Inflammatory macrophage treated with lipopolysaccharide for 4 hours (primary cell): Measurements from ENCODE around the gene HOXA4.

Experiments used
- DNase-seq: peaks from one replicate; pipeline ENCODE4 v3.0.0-alpha.2; 2020

The HOXA4 gene

DNA sequence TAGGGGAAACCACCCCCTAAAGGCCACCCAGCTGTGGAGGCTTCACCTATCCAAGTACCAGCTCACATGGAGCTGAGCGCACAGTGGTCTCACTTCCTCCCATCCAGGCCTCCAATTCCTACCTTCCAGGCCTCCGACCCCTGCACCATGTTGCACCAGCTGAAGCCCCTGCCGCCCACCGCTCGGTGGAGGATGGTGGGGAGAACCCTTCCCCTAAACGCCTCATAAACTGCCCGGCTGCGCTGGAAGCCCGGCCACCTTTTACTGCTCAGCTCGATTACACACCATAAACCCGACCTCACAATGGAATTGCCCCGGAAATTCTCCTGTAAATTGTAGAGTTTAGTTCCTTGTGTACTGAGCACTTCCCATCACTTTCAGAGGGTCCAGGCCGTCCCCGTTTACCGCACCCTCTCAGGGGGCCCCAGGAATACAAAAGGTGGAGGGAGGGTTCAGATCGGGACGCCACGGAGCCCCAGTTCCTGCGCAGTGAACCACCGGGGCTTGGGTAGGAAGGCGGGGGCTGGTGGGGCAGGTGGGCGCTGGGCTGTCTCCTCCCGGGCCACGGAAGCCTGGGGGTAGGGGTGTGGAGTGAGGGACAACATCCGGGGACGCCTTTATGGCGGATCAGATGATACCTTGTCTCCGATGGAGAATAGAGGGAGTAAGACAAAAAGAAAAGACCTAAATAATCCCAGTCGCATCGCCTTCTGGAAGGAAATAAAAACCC, 27.3 kb upstream of the HOXA4 start:
- no peak for DNase-seq

DNA sequence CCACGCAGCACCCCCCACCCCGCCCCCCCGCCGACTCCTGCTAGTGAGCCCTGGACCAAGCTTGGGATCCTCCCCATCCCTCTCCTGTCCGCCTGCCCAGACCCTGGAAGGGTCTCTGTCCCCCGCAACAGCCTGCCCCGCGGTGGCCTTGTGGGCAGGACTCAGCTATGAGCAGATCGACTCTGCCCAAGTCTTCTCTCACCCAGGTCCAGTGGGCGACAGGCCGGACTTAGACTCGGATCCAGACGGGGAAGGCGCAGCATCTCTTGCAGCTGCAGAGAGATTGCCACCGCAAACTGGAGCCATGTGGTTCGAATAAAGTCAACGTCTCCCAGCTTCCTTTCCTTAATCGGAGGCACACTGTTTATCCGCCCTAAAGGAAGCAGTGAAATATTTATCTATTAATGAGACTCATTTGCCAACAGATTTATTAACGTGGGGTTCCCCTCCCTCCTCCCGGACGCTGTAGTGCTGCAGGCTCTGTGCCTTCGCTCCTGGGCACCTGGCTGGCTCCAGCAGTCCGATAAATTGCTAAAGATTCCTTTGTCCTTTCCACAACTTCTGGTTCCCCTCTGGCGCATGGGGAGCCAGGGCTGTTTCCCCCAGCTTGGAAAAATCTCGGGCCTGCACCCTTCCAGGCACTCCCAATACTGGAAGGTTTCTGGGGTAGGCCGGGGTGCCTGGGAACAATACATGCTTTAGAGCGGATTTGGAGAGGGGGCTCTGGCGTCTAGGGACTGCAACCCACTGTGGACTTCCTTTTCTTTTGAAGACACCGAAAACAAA, 26.6 kb upstream of the HOXA4 start:
- no peak for DNase-seq

DNA sequence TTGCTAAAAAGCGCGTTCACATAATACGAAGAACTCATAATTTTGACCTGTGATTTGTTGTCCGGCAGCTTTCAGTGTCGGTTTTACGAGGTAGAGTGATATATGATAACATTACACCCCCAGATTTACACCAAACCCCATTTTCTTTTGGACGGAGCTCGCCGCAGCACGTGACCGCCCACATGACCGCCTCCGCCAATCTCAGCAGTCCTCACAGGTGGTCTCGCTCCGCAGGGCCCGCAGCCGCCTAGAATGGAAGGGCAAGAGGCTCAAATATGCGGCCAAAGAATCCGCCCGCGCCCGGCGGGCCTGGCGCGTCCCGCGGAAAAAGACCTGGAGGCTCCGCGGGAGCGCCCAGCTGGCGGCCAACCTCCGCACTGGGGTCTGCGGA, 25.9 kb upstream of the HOXA4 start, which contains the start of gene HOXA7:
HOXA7 (minus strand) TSS at position 168 of the 391 bp plus-strand sequence; CDS start at position 38, 130 bp downstream.
- DNase-seq, result no peak

DNA sequence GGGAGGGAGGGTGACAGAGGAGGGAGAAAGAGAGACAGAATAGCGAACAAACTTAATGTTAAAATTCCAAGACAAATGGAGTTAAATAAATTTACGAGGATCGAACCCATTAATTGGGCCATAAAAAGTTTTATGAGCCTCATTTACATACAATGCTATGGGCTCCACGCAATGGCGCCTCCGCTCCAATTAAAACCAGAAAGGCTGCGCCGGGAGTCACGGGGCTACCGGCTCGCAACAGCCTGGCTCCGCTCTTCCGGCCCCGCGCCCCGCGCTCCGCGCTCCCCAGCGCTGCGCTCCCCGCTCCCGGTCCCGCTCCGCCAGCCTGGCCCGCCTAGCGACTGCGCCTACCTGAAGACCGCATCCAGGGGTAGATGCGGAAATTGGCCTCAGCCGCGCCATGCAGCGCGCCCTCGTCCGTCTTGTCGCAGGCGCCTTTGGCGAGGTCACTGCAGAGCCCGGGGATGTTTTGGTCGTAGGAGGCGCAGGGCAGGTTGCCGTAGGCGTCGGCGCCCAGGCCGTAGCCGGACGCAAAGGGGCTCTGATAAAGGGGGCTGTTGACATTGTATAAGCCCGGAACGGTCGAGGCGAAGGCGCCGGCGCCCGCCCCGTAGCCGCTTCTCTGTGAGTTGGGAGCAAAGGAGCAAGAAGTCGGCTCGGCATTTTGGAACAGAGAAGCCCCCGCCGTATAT, 25.4 kb upstream of the HOXA4 start:
- no peak for DNase-seq

DNA sequence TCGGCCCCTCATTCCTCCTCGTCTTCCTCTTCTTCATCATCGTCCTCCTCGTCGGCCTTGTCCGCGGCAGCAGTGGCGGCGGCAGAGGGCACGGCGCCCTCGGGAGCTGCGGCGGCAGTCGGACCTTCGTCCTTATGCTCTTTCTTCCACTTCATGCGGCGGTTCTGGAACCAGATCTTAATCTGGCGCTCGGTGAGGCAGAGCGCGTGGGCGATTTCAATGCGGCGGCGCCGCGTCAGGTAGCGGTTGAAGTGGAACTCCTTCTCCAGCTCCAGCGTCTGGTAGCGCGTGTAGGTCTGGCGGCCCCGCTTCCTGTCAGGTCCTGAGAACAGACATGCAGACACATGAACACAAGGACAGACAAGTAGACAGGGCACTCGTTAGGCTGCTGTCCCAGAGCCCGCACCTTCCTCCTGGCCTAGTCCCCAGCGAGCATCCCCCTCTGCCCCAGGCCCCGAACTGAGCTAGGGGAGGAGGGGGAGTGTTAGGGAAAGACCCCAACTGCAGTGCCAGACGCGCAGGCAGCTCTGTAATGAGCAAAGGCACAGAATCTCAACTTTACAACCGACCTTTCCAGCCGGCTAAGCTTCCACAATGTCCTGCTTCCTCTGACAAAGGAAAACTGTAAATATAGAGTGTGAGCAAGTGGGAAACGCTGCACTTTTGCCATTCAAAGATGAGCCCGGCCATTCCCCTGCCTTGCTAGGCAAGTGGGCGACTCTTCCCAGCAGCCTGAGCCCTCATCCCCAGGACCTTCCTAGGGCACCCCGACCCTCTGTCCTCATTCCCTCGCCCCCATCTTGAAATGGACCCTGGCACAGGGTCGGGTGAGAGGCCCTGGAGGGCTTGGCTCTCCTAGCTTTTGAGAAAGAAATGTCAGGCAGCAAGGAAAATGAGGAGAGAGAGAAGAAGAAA, 24.6 kb upstream of the HOXA4 start:
- DNase-seq, result no peak

DNA sequence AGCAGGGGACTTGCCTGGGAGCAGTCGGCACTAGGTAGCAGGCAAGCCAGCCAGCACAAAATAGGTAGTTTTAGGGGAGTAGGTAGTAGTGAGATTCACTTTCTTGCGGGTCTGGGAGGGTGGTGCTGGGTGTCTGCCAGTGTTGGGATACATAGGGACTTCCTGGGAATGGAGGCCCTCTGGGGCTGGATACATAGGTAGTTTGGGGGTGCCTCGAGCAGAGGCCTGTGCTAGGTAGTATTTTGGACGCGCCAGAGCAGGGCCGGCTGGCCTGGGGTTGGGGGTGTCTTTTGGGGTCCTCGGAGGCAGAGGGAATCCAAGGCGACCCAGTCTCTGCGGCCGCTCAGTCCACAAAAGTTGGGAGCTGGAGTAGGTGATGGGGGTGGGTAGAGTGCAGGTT, 23.8 kb upstream of the HOXA4 start:
- no peak for DNase-seq

DNA sequence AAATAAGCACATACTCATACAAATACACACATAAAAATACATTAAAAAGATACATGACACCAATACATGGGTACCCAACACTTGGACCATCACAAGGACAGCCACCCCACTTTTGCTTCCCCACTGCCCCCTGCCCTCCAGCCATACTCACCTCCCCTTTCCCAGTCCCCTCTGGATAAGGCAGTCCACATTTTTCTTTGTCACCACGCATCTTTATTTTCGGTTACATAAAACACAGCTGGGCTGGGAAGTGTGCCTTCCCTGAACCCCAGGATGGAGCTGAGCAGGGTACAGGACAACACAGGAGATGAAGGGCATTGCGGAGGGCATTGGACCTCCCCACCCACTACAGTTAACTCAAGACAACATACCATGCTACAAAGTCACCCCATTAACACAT, 23.0 kb upstream of the HOXA4 start:
- DNase-seq, result no peak

DNA sequence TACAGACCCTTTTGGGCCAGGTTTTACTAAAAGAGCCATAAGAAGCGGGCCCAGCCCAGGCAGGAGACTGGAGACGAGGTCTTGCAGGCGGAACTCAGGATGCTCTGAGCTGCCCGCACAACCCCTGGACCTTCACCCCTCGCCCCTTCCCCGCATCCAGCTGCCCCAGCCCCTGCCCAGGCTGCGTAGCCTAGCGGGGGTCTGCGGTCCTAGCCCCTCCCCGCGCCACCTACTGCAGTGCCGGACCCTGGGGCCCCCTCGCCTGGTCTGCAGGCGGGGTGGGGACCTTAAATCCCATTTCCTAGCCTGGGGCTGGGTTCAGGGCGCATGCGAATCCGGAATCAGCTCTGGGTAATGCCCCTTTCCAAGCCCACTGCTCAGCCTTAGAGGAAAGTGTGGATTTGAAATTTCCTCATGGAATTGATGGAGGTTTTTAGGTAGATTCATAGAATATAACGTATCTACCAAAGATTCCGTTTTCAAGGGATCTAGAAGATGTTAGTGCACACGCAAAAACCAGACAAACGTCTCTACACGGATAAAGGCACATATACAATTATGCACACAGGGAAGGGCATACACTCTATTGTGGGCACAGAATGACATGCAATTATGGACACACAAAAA, 22.4 kb upstream of the HOXA4 start:
- no peak for DNase-seq

DNA sequence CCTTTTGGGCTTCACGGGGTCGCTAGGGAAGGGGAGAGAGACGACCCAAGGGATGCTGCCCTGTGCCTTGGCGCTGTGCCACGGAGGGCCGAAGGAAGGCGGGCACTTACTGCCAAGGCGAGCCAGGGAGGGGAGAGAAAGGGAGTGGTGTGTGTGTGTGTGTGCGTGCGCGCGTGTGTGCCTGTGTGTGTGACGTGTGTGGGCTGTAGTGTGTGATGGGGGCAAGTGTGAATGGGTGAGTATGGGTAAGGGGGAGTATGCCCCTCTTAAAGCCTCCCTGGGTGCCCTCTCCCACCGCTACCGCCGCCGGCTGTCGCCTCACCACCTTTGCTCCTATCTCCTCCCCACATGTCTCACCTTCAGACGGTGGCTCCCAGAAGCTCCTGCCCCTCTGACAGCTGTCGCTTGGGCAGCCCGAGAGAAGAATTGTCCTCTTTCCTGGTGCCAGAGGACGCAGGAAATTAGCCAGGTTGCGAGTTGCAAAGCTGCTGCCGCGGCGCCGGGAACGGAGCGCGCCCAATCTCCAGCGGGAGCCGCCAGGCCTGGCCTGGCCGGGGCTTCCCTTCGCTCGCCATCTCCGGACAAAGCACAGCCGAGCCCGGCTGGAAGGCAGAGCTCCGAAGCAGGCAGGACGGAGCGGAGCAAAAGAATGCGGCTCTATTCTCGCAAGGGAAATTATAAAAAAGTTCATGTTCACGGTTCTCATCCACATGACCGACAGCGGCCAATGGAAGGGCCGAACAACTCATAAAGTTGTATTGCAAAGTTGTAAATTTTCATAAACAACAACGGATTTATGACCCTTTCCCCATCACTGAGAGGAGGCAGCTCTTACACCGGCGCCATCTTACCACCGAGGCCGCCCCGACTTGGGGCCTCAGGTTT, 21.6 kb upstream of the HOXA4 start, which contains the start of gene HOXA3:
HOXA3 (minus strand) TSS at position 653 of the 885 bp plus-strand sequence. CDS start 41,943 bp downstream, outside the sequence.
- no peak for DNase-seq

DNA sequence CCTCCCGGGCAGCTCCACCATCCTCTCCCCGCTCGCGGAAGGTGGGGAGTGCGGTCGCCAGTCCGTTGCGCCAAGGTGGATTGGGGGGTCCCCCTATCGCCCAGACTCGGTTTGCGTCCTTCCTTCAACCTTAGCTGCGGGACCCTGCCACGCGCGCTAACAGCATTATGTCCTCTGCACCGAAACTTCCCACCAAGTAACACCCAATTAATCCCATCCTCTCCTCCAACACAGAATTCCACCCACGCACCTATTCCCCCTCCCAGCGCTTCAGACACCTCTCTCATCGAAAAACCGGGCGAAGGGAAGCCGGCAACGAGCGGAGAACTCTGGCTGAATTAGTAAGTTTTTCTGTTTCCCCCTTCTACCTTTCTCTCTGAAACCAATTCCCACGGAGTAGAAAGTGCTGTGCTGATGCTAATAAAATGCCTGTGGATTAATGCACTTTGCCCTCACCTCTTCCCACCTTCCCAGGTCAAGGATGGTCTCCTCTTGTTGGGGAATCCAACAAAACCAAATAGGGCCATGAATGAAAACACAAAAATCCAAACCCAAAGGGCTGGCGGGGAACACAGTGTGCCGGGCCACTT, 20.9 kb upstream of the HOXA4 start:
- no peak for DNase-seq

DNA sequence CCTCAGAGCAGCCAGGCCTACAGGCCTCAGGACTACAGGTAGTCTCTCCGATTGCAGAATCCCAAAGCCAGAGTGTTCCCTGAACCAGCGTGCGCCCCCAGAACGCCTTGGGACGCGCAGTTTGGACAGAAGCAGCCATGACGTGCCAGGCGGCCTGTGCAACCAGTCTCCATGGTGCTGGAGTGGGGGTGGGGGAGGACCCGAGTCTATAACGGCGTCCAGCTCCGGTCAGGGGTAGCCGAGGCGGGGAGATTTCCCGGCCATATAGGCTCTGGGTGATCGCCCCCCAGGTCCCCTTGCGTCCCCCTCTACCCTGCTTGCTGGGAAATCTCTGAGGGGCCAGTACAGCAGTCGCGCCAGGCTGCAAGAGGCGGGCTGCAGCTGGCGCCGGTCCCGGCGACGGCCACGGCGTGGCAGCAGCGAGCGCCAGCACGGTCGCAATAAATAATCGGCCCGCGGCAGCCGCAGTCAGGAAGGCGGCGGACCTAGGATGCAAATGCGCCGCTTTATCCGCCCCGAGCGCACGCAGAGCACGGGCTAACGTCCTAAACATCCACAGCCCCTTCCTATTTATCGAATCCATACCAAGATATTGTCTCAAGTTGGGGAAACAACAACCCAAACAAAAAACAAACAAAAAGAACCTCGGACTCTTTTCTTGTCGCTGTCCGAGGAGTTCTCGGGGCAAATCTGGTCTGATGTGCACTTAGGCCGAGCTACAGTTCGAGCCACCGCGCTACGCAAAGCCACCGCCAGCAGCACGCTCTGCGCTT, 20.2 kb upstream of the HOXA4 start:
- DNase-seq, result peak; percentile 68

DNA sequence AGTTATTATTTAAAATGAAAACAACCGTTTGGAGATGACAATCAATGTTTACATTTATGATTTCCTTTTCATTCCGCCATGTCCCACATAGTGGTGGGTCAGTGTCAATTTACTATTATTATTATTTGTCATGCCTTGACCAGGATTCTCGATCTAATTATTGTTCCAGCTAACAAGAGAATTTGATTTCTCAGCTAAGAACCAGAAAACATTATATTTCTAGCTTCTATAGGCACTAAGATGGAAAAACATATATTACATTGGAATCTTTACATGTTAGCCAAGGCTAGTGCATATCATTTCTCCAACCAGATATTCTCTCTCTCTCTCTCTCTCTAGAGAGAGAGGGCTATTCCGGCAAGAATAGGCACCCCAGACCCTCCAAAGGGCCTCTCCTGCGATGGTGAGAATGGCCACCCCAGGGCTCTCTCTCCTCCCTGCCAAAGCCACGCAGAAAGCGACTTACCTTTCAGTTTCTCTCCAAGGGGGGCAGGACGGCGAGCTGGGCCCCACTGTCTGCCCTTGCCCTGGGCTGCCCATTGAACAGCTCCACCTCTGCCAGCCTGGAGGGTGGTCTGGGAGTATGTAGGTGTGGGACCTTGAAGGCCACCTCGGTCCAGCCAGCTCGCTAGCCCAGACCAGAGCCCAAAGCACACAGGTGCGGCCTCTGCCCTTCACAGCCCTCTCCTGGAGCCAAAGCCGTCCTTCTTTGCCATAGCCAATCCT, 19.4 kb upstream of the HOXA4 start:
- DNase-seq, result no peak

DNA sequence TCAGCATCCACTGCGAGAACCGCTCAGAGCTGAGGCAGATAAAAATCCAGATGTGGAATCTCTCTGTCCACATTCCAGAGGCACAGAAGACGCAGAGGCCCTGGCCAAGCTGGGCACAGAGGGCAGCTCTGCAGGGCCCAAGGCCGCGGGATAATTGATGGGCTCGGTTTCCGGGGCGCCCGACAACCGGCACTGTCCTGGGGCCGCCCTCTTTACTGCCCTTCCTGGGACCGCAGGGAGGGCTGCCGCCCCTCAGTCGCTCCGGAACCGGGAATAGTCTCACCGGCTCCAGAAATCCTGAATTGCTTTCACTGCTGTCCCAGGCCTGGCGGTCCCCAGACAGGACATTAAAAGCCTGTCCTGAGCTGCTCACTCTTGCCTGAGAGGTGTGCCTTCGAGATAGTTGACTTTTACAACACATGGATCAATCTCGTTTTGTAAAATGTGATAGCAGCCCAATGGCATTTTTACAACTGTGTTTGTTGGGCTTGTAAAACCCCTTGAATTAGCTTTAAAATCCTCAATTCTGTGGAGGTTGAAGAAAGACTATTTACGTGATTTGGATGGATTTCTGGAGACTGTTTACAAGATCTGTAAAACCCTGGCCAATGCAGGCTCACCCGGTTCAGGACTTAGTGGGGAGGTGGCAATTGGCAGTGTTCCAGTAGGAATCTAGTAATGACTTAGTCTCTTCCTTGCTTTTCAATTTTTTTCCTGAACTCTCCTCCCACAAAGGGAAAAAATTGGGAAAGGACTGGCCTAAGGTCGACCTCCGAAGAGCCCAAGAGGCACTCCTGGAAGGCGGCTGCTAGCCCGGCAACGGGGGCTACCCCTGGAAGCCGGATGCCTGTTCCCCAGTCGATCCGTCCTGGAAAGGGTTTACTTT, 18.4 kb upstream of the HOXA4 start:
- DNase-seq, result no peak

DNA sequence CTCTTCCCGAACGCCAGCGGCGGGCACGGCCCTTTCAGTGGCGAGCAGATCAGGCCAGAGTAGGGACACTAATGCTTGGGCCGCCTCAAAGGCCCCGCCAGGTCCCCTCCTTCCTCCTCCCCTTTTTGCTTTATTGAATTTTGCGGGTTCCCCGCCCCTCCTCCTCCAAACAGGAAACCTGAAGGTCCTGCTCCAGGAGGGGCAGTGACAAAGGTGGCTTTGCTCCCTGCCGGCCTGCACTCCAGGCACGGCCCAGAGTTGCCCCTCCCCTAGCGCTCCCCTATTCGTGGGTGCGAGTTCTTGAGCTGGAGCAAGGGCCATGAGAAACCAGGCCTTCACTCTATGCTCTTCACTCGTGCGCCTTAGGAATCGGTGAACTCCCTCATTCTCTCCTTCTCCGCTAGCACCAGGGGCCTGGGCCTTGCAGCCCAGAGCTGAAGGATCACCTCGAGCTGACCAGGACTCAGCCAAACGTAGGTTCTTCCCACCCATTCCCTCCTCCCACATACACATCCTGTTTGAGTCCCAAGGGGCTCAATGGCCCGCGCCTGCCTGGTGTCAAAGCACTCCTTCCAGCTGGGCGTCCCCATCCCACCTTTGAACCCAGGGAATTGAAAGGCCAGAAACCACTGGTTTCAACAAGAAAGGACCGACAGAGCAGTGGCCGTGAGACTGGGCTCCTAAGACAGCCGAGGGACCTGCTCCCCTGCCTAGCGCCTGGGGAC, 17.6 kb upstream of the HOXA4 start:
- no peak for DNase-seq

DNA sequence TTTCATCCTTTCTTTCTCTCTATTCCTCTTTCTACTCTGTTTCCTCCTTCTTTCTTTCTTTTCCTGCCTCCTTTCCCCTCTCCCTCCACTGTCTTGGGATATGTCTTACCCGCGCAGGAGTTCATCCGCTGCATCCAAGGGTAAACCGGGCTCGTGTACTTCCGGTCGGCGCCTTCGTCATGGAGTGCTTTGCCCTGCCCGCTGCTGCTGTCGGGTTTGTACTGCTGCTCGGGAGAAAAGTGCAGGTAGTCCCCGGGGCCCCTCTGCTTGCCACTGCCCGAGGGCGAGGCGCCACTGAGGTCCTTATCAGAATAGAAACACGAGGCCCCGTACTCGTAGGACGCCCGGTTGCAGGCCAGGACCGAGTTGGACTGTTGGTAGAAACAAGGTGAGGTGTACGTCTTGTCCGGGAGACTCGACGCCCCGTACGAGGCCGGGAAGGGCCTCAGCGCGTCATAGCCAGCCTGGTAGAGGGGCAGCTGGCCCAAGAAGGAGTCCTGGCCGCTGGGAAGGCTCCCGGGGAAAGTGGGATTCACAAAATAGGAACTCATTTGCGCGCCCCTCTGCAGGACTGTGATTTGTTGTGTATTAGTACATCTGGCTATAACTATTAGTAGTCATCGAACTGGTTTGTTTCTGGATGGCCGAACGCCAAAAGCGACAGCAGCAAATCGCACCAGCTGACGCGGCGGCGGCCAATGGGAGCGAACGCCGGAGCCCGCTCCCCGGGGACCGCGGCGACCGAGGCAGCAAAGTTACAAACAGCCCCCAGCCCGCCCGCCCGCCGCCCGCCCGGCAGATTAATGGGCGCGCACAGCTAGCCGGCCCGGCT, 16.9 kb upstream of the HOXA4 start, which contains the start of gene HOXA6:
HOXA6 (minus strand) TSS at position 576 of the 832 bp plus-strand sequence; CDS start at position 551, 25 bp downstream.
- DNase-seq, result no peak
